Muscle layer of colon (tissue), 2 donors: Measurements from ENCODE around the gene STAMBPL1.

Source experiments
- H3K27ac ChIP-seq: one replicate; pipeline ENCODE4 v1.7.0; 2013; ENCODE audit warnings: low read depth, mild to moderate bottlenecking, low read length, moderate library complexity
- H3K27me3 ChIP-seq, 2 donors: one replicate each; pipeline ENCODE4 v1.7.0; 2013; ENCODE audit warnings: low read length in 2 of 2, mild to moderate bottlenecking in 2 of 2; ENCODE audit not compliant: insufficient read depth in 2 of 2, control insufficient read depth in 1 of 2
- H3K36me3 ChIP-seq: one replicate; pipeline ENCODE4 v1.7.0; 2013; ENCODE audit warnings: mild to moderate bottlenecking, low read length; ENCODE audit not compliant: insufficient read depth
- H3K4me1 ChIP-seq: one replicate; pipeline ENCODE4 v1.7.0; 2013; ENCODE audit warnings: mild to moderate bottlenecking, low read length; ENCODE audit not compliant: insufficient read depth
- H3K4me3 ChIP-seq, 2 donors: one replicate each; pipeline ENCODE4 v1.7.0; 2013; ENCODE audit warnings: low read length in 2 of 2, low read depth in 1 of 2, mild to moderate bottlenecking in 1 of 2, moderate library complexity in 1 of 2
- H3K9ac ChIP-seq: one replicate; pipeline ENCODE4 v1.7.0; 2013; ENCODE audit warnings: low read length
- H3K9me3 ChIP-seq: one replicate; pipeline ENCODE4 v1.7.0; 2013; ENCODE audit warnings: mild to moderate bottlenecking, low read length
- donor health status: abdominal sarcoma.
- donor health status: Adenocarcinoma of cecum.

STAMBPL1 gene

GRCh38 chr10:88958721-88959120 lies 78.7 kb downstream of the STAMBPL1 start:
- no peaks in the 10 kb centered on the region for H3K27me3 ChIP-seq
- H3K4me1 ChIP-seq: peaks cover 21% of the 10 kb centered on the region
- H3K36me3 ChIP-seq: no peaks in the 10 kb centered on the region
- H3K27ac ChIP-seq: no peak overlapping the region
- H3K9me3 ChIP-seq: no peaks in the 10 kb centered on the region
- no peak overlapping the region for H3K9ac ChIP-seq
- H3K4me3 ChIP-seq: no peak overlapping the region

GRCh38 chr10:88960802-88961201 lies 80.8 kb downstream of the STAMBPL1 start:
- Histone ChIP-seq H3K4me1 (peaks cover 5% of the 10 kb centered on the region), H3K4me3 (no peak overlapping the region), H3K27me3 (no peaks in the 10 kb centered on the region), H3K27ac (no peak overlapping the region), H3K9me3 (no peaks in the 10 kb centered on the region), H3K36me3 (no peaks in the 10 kb centered on the region), H3K9ac (no peak overlapping the region)

GRCh38 chr10:88961266-88961665 lies 81.2 kb downstream of the STAMBPL1 start:
- Histone ChIP-seq H3K27ac (no peak overlapping the region), H3K9ac (no peak overlapping the region)

GRCh38 chr10:88962336-88962735 lies 82.3 kb downstream of the STAMBPL1 start:
- Histone ChIP-seq H3K36me3 (no peaks in the 10 kb centered on the region), H3K4me1 (peaks cover 18% of the 10 kb centered on the region), H3K4me3 (no peak overlapping the region), H3K27ac (no peak overlapping the region), H3K9ac (no peak overlapping the region), H3K27me3 (no peaks in the 10 kb centered on the region), H3K9me3 (no peaks in the 10 kb centered on the region)

More at GRCh38 chr10:88961266-88961665, 81.2 kb downstream of the STAMBPL1 start:
- H3K4me1 ChIP-seq: peaks cover 8% of the 10 kb centered on the region
- H3K4me3 ChIP-seq: no peak overlapping the region
- H3K36me3 ChIP-seq: no peaks in the 10 kb centered on the region
- H3K9me3 ChIP-seq: no peaks in the 10 kb centered on the region
- H3K27me3 ChIP-seq: no peaks in the 10 kb centered on the region

- Histone ChIP-seq H3K4me1 (peaks cover 18% of the 10 kb centered on the region), H3K27me3 (no peaks in the 10 kb centered on the region), H3K9ac (no peak overlapping the region), H3K36me3 (no peaks in the 10 kb centered on the region), H3K27ac (no peak overlapping the region), H3K4me3 (no peak overlapping the region), H3K9me3 (no peaks in the 10 kb centered on the region)
These were observed 83.3 kb downstream of the STAMBPL1 start for GRCh38 chr10:88963318-88963717.

GRCh38 chr10:88964360-88964759 lies 84.3 kb downstream of the STAMBPL1 start:
- Histone ChIP-seq H3K9ac (no peak overlapping the region), H3K27ac (no peak overlapping the region), H3K36me3 (no peaks in the 10 kb centered on the region), H3K4me1 (peaks cover 18% of the 10 kb centered on the region), H3K9me3 (no peaks in the 10 kb centered on the region), H3K27me3 (no peaks in the 10 kb centered on the region), H3K4me3 (no peak overlapping the region)

- H3K27me3 ChIP-seq: no peaks in the 10 kb centered on the region
- H3K9ac ChIP-seq: no peak overlapping the region
- H3K4me1 ChIP-seq: peaks cover 18% of the 10 kb centered on the region
- no peak overlapping the region for H3K4me3 ChIP-seq
- no peak overlapping the region for H3K27ac ChIP-seq
- H3K36me3 ChIP-seq: no peaks in the 10 kb centered on the region
- H3K9me3 ChIP-seq: no peaks in the 10 kb centered on the region
These were observed 84.9 kb downstream of the STAMBPL1 start for GRCh38 chr10:88964869-88965415.

- H3K27me3 ChIP-seq: no peaks in the 10 kb centered on the region
- H3K9ac ChIP-seq: no peak overlapping the region
- no peak overlapping the region for H3K4me3 ChIP-seq
- no peaks in the 10 kb centered on the region for H3K36me3 ChIP-seq
- no peaks in the 10 kb centered on the region for H3K9me3 ChIP-seq
- peaks cover 26% of the 10 kb centered on the region for H3K4me1 ChIP-seq
- no peak overlapping the region for H3K27ac ChIP-seq
These were observed 86.8 kb downstream of the STAMBPL1 start for GRCh38 chr10:88966797-88967196.

GRCh38 chr10:88968391-88968790 lies 88.3 kb downstream of the STAMBPL1 start:
- Histone ChIP-seq H3K36me3 (no peaks in the 10 kb centered on the region), H3K27me3 (no peaks in the 10 kb centered on the region), H3K9me3 (no peaks in the 10 kb centered on the region), H3K4me3 (no peak overlapping the region), H3K4me1 (peaks cover 33% of the 10 kb centered on the region), H3K9ac (no peak overlapping the region), H3K27ac (no peak overlapping the region)

GRCh38 chr10:88971221-88972061 lies 91.4 kb downstream of the STAMBPL1 start:
- H3K27ac ChIP-seq: peak overlapping the region; percentile 66

More at GRCh38 chr10:88971221-88972061, 91.4 kb downstream of the STAMBPL1 start:
- no peaks in the 10 kb centered on the region for H3K27me3 ChIP-seq
- peaks cover 40% of the 10 kb centered on the region for H3K4me1 ChIP-seq
- no peak overlapping the region for H3K4me3 ChIP-seq
- H3K36me3 ChIP-seq: no peaks in the 10 kb centered on the region
- H3K9me3 ChIP-seq: no peaks in the 10 kb centered on the region
- no peak overlapping the region for H3K9ac ChIP-seq
